C4-2B (cell line): Measurements from ENCODE around the gene RAB7B.

Experiments used
- ZFX ChIP-seq: fragments of 450-650 bp; IDR thresholded peaks from 2 replicates; pipeline ENCODE4 v1.6.1; 2017
- TF ChIP-seq, protein P1 (sequence below): fragments of 450-650 bp; conservative IDR thresholded peaks from 2 replicates; pipeline ENCODE4 v1.5.1; 2017; ENCODE audit warnings: mild to moderate bottlenecking

DNA sequence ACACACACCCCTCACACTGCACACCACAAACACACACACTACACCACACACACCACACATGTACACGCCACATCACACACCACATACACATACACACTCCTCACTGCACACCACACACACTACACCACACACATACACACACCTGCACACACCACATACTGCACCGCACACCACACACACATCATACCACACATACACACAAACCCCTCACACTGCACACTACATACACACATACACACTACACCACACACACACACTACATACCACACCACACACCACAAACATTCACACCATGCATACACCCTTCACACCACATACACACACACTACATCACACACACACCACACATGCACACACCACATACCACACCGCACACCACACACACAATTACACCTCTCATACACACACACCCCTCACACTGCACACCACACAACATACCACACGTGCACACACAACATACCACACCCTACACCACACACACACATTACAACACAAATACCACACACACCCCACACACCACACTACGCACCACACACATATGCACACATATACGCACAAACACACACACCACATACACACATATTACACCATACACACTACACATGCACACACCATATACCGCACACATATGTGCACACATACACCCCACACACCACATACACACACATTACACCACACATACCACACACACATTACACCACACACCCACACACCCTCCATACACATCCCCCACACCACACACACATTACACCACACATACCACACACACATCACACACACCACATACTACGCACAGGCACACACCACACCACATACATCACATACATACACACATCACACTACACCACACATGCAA lies 29.6 kb downstream of the RAB7B start:
- TF ChIP-seq, protein P1, sequence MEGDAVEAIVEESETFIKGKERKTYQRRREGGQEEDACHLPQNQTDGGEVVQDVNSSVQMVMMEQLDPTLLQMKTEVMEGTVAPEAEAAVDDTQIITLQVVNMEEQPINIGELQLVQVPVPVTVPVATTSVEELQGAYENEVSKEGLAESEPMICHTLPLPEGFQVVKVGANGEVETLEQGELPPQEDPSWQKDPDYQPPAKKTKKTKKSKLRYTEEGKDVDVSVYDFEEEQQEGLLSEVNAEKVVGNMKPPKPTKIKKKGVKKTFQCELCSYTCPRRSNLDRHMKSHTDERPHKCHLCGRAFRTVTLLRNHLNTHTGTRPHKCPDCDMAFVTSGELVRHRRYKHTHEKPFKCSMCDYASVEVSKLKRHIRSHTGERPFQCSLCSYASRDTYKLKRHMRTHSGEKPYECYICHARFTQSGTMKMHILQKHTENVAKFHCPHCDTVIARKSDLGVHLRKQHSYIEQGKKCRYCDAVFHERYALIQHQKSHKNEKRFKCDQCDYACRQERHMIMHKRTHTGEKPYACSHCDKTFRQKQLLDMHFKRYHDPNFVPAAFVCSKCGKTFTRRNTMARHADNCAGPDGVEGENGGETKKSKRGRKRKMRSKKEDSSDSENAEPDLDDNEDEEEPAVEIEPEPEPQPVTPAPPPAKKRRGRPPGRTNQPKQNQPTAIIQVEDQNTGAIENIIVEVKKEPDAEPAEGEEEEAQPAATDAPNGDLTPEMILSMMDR, result no peak
- TF ChIP-seq ZFX, result no peak
